GM21423 (cell line): ENCODE measurements around the gene MFAP4.

ENCODE experiments used
- ATAC-seq: cut with Tn5 transposase; IDR thresholded peaks from one replicate; pipeline ENCODE4 v1.9.1; 2021; ENCODE audit warnings: mild to moderate bottlenecking, moderate library complexity; ENCODE audit not compliant: unreplicated experiment

MFAP4 gene, protein sequence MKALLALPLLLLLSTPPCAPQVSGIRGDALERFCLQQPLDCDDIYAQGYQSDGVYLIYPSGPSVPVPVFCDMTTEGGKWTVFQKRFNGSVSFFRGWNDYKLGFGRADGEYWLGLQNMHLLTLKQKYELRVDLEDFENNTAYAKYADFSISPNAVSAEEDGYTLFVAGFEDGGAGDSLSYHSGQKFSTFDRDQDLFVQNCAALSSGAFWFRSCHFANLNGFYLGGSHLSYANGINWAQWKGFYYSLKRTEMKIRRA

DNA sequence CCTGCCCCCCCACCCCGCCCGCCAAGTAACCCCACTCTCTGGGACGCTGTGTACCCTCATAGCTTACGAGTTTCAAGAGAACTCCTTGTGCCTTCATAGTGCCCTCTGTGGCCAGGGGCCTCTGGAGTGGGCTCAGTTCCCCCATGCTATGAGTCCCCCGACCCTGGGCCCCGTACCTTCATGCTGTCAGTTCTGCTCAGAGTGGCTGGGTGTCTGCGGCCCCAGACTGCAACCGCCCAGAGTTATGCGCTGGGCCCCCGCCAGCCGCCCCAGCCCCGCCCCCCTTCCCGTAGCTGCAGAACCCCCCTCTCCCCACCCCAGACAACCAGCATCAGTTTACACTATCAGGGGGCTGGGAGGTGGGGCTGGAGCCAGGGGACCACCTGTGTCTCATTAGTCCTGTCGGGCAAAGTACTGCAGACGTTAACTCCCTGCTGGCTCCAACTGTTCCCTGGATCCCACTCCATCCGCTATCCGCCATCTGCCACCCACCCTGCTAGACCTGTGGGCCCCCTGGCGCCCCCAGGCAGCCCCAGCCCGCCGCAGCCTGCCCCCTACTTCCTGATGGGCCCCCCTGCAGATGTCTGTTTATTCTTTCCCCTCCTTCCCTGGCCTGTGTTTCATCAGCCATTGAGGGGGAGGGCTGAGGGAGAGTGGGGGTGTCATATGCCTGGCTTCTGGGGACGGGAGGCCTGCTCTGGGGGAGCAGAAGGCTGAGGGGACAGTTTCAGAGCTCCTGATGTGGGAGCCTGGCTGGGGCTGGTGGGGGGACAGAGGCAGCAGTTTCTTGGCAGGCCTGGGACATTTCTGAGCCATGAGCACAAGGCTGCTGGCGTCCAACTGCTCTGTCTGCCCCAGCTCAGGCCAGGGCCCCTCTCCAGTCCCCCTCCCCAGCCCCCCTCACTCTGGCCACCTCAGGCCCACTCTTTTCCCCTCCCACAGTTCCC lies at the start of gene MFAP4:
MFAP4 (minus strand) TSS at position 217 of the 947 bp plus-strand sequence; CDS start at position 182, 35 bp downstream.
- ATAC-seq = no peak

DNA sequence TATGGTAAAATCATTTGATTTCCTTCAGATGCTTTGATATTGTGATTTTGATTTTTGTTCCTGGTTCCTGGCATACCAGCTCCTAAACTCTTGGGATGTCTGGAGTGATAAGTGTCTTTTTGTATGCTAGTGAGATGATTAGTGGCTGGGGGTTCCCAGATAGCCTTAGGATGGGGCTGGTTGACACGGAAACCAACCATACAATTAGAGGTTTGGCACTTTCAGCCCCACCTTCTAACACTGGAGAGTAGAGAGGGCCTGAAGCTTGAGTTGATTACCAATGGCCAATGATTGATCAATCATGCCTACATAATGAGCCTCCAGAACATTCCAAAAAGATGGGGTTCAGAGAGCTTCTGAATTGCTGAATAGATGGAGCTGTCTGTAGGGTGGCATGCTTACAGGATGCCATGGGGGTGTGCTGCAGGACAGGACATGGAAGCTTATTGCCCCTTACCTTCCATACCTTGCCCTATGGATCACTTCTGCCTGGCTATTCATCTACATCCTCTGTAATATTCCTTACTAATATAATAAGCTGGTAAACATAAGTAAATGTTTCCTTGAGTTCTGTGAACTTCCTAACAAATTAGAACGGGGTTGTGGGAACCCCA lies 46.8 kb upstream of the MFAP4 start:
- ATAC-seq = no peak

DNA sequence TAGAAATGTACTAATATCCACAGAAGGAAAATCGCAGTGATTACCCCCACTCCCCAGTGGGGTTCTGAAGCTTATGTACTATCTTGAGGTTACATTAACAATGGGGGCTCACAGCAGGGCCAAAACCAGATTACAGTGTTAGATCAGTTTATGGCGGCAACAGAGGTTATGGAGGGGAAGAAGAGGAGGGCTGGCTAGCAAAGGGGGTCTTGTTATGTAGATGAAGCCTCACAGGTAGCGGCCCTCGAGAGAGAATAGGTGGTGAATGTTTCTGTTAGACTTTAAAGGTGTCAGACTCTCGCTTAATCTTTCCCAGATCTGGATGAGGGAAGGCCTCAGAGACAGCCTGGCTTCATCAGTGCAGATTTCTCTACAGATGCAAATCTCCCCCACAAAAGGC lies 46.3 kb upstream of the MFAP4 start:
- no peak for ATAC-seq

DNA sequence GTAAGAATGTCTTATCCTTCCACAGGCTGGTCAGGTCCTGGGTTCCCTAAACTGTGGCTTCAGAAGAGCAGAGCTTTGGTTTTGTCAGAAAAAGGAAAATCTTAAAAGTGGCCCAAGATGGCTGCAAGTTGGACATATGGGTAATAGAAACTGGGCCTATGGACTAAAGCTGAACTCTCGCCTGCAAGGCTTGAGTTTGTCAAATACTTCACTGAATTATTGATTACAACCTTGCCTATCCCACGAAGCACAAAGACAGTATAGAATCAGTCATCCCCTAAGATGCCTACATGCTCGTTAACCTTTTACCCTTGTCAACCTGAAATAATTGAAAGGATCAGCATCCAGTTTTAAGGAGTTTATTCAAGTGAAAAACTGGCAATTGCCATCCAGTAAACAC lies 44.7 kb upstream of the MFAP4 start:
- ATAC-seq = no peak

DNA sequence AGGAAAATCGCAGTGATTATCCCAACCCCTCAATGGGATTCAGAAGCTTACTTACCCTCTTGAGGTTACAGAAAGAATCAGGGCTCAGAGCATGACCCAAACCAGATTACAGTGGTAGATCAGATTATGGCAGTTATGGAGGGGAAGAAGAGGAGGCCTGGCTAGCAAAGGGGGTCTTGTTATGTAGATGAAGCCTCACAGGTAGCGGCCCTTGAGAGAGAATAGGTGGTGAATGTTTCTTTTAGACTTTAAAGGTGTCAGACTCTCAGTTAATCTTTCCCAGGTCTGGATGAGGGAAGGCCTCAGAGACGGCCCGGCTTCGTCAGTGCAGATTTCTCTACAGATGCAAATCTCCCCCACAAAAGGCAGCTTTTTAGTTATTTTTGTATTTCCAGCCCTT lies 39.6 kb upstream of the MFAP4 start:
- no peak for ATAC-seq

DNA sequence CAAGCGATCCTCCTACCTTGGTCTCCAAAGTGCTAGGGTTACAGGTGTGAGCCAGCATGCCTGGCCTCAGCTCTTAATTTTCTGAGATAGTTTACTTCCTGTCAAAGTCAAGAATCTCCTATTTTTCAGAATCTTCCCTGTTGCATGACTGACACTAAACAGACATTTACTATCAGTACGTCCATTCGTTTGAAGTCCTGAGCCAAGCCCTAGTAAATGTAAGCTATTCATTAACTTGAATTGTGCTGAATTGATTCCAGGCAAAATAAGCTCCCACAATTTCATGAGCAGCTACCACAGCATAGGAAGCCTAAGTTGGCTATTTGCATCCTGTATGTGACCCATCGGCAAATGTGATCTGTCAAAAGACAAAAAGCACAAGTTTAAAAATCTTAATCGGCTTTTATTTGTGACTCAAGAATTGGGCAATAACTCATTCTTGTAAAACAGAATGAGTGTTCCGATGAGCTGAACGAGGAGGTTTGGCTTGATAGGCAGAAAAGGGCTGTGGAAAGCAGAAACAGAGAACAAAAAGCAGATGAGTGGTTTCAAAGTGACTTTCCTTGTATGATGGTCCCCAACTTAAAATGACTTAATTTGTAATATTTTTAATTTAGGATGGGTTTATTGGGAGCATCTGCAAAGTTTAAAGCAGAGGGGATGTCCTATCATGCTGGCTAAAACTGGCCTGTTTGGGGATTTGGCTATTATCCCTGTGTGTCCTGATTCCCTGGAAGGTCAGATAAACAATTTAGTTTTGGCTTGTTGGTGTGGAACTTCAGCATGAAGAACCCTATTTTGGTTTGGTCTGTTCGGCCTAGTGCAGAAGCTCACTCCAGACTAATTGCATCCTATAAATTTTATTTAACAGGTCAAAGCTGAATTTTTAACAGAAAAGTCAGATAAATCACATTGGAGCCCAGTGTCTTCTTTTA lies 38.2 kb upstream of the MFAP4 start:
- ATAC-seq = no peak

DNA sequence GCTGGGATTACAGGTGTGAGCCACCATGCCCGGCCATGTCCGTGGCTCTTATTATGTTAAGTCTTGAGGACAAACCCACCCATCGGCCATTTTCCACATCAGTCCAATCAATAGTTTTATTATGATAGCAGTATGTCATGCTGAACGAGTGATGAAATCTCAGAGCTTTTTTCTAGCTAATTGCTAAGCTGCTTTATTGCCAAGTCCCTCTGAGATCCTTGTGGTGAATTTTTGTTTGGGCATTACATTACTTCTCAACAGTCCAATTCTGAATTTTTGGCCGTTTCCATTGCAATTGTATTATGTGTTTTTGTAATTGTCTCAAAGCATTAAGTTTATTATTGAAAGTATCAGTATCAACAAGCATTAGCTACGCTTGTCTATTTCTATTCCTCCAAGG lies 34.9 kb upstream of the MFAP4 start:
- ATAC-seq = no peak

DNA sequence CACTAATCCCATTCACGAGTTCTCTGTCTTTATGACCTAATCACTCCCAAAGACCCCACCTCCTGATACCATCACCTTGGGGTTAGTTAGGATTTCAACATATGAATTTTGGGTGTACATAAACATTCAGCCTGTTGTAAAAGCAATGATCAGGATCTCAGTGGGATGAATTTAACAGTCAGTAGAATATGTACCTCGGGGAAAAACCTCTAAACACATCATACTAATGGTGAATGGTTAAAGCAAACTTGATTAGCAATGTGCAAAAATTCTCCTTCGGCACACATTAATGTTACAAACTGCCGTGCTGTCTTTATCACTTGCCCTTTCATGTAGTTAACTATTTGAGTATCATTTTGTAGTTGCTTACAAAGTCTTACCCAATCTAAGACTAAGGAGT lies 34.2 kb upstream of the MFAP4 start:
- no peak for ATAC-seq

DNA sequence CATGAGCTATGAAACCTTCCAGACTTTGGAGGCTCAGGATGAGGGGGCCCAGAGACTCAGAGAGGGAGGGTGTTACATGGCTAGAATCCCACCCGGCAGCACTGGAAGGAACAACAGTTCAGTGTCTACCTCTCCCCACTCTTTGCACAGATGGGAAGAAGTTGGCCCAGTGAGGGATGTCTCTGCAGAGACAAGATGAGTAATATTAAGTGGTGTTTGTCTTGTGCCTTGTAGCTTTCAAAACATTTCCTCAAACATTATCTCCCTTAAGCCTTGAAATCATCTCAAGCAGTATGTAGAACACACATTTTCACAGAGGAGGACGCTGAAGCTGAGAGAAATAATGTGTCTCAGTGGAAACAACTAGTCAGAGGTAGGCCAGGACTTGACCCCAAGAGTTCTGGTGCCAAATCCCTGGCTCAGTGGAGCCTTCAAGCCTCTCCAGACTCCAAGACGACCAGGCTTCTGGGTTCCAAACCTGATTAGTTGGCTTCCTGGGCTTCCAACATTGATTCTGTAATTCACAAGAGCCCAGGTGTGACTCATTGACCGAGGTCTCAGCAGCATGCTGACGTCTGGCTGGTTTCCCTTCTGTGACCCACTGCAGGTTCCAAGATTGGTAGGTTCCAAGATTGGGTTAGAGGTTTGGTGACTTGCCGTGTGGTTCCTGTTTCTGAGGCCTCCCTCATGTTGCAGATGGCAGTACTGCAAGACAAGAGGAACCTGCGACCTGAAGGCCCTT lies 31.4 kb upstream of the MFAP4 start:
- no peak for ATAC-seq

DNA sequence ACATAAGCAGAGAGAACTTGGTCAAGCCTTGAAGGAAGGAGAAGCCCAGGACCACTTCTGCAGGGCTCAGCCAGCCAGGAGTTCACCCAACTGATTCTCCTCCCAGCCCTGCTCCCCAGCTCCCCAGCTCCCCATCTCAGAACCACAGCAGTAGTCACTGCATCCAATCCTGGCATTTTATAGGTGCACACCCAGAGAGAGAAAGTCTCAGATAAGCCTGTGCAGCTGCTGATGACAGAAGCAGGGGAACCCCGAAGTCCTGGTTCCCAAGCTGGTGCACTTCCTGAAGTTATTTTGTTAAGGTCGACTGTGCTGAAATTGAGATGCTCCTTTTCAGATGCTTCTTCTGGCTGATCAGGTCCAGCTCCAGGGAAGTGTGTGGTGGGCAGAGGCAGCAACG lies 30.6 kb upstream of the MFAP4 start:
- no peak for ATAC-seq

DNA sequence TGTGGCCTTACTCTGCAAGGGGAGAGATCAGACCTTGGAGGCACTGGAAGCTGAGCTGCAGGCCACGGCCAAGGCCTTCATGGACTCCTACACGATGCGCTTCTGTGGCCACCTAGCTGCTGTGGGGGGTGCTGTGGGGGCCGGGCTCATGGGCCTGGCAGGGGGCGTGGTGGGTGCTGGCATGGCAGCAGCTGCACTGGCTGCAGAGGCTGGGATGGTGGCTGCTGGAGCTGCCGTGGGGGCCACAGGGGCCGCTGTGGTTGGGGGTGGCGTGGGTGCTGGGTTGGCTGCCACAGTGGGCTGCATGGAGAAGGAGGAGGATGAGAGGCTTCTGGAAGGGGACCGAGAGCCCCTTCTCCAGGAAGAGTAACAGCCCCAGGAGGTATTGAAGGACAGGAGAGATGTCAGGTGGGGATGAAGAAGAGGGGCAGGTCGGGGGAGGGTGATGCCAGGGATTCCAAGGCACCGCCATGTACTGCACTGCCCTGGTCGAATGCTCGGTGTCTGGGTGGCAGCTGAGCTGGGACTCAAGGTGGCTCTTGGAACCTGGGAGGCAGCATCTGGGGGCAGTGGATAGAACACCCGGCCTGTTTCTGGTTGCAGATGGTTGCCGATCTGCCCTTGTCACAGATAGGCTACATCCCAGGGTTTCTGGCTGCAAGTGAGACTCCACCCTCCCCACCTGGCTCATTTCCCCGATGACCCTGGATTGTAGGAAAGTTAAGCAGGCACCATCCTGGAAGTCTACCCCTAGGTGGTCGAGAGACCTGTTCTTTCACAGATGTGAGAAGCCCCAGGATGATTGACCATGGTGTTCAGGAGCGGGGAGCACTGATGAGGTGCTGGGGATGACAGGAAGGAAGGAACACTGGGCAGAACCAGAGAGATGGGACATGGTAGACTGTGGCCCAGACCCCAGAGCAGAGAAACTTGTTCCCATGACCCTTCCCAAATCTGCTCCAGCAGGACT lies 29.1 kb upstream of the MFAP4 start:
- no peak for ATAC-seq

DNA sequence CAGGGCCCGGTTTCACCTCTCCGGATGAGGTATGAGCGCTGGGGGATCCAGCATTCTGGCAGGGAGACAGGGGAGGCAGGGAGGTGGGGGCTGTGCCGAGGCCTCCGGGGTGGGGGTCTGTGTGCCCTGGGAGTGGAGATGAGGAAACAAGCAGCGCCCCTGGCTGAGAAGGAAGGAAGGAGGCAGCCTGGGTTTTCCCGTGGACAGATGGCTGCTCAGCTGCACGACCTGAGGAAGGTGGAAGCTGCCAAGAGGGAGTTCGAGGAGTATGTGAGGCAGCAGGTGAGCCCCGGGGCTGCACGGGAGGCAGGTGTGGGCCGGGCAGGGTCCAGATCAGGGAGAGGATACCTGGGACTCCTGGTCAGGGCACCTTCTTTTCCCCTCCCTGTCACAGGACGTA lies 28.3 kb upstream of the MFAP4 start:
- ATAC-seq = no peak

DNA sequence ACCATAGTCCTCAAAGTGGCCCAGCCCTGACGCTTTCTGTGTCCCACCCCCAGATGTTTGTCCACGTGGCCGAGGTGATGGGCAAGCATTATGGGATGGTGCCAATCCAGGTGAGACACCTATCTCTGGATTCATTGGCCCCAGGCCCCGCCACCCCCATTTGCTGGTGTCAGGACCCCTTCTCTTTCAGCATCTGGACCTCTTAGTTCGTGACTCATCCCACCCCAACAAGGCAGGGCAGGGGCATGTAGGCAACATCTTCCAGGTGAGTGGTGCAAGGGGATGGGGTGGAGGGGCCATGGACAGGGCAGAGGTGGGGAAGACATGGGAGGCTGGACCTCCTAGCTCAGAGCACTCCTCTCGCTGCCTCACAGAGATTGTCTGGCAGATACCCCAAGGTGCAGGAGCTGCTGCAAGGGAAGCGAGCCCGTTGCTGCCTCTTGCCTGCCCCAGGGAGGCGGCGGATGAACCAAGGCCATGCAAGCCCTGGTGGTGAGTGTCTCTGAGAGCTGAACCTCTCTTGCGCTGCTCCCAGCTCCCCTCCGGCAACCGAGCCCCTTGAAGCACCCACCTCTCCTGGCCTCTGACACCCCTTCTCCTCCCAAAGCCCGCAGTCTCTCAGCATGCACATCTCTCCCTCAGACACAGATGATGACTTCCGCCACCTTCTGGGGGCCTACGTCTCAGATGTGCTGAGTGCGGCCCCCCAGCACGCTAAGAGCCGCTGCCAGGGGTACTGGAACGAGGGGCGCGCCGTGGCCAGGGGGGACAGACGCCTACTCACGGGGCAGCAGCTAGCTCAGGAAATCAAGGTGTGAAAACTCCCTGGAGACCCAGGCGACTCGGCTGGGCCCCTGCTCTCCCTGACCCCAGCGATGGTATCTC lies 27.6 kb upstream of the MFAP4 start:
- ATAC-seq = no peak

DNA sequence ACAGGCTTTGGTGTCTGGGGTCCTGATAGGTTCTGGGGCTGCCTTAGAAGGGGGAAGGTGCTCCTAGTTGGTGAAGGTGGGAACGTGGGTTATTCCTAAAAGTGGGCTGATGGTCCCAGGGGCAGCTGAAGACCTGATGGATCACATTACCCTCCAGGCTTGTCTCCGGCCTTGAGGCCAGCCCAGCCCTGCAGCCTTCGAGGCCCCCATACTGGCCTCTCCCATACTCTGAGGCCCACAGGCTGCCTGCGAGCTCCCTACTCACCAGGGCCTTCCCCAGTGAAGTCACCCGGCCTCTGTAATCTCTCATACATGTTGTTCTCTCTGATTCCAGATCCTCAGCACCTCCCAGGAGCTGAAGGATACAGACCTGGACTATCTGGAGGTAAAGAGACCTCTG lies 26.8 kb upstream of the MFAP4 start:
- no peak for ATAC-seq

DNA sequence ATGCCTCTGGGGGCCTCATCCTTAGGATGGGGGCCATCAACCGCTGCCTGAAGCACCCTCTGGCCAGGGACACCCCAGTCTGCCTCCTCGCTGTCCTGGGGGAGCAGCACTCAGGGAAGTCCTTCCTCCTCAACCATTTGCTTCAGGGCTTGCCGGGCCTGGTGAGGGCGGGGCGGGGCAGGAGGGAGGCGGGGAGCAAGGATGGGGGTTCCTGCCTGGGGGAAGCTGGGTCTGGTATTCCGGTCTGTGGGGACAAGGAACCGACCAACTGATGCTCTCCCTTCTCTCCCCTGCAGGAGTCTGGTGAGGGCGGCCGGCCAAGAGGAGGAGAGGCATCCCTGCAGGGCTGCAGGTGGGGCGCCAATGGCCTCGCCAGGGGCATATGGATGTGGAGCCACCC lies 26.0 kb upstream of the MFAP4 start:
- no peak for ATAC-seq

DNA sequence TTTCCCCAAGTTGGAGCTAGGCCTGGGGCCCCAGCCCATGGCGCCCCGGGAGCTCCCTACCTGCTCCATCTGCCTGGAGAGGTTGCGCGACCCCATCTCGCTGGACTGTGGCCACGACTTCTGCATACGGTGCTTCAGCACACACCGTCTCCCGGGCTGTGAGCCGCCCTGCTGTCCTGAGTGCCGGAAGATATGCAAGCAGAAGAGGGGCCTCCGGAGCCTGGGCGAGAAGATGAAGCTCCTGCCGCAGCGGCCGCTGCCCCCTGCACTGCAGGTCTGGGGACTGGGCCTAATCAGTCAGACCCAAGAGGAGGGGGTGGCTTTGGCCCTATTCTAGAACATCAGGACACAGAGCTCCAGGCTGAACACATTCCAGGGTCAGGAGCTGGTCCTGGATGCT lies 25.5 kb upstream of the MFAP4 start:
- ATAC-seq = no peak

DNA sequence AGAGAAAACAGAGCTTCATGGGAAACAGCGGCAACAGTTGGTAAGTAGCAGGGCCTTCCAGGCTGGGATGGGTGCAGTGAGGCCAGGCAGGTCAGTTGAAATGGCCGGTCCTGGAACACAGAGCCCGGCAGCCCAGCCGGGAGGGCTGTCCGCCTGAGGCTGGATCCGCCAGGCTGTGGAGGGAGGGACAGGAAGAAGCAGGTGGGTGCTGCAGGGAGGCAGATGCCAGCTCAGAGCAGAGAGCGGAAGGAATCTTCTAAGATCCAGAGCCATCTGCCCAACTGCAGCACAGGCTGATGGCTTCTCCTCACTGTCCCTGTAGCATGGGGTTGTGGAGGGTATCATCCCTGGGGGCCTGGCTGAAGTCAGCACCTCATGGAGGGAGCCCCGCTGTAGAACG lies 24.6 kb upstream of the MFAP4 start:
- no peak for ATAC-seq
